Esophagus squamous epithelium (tissue), 5 donors: Measurements from ENCODE around the gene TMPRSS3. TPM values are rescaled to one million over a fixed set of nuclear protein-coding genes. Genes with fewer than 3 reads are reported as not detected.
"Not testable (repeated sequence)": the region's sequence is repeated elsewhere in the genome, so short reads cannot be mapped to it uniquely, and the experiment has no call there.

Experiments
- DNase-seq: peaks from one replicate; lab custom pipeline; 2025; lab: John Stamatoyannopoulos, UW
- H3K27ac ChIP-seq, 4 donors: fragments of 200-600 bp; sonication (generic); one replicate each; pipeline ENCODE4 v1.5.1; 2016 to 2019; ENCODE audit warnings: mild to moderate bottlenecking in 1 of 4
- H3K27me3 ChIP-seq, 4 donors: fragments of 200-600 bp; sonication (generic); 1 replicate in 3 of 4; 2 replicates in 1 of 4; pipeline versions ENCODE4 v1.5.1 to v1.6.0; 2017 to 2021; ENCODE audit warnings: antibody characterized with exemption in 1 of 4
- H3K36me3 ChIP-seq, 3 donors: fragments of 200-600 bp; sonication (generic); one replicate each; pipeline ENCODE4 v1.5.1; 2016 to 2019
- H3K4me1 ChIP-seq, 3 donors: fragments of 200-600 bp; sonication (generic); one replicate each; pipeline ENCODE4 v1.5.1; 2017 to 2019
- H3K4me3 ChIP-seq, 4 donors: fragments of 200-600 bp; sonication (generic); 1 replicate in 3 of 4; 2 replicates in 1 of 4; pipeline ENCODE4 v1.5.1; 2016 to 2019; ENCODE audit warnings: mild to moderate bottlenecking in 2 of 4, moderate library complexity in 1 of 4
- H3K9me3 ChIP-seq, 3 donors: fragments of 200-600 bp; sonication (generic); one replicate each; pipeline ENCODE4 v1.5.1; 2016 to 2019
- POLR2A ChIP-seq, 4 donors: fragments of 450-650 bp; IDR thresholded peaks; one replicate each; pipeline ENCODE4 v1.6.1; 2017; ENCODE audit warnings: antibody characterized with exemption in 4 of 4, mild to moderate bottlenecking in 4 of 4, moderate library complexity in 3 of 4
- WGBS, 2 donors: methylation state at CpG; one replicate each; pipeline ENCODE4 v1.1.5; 2018; 5-methylcytosine and 5-hydroxymethylcytosine counted together
- intact Hi-C: fragments of 100-400 bp; cut with DNase I; formaldehyde crosslinking; loops from one replicate; pipeline ENCODE4 v1.15.0; 2022
- total RNA-seq, 4 donors: library from RNA; depleted of rRNA; stranded (reverse); fragments of >200 nt; gene quantifications; one replicate each; pipeline ENCODE4 v1.1.0, GENCODE V29; 2016
- TF ChIP-seq, protein P1 (sequence below), 6 experiments: fragments of 450-650 bp in 4 of 6; fragments of 200-600 bp in 2 of 6; sonication (generic) in 2 of 6; IDR thresholded peaks; one replicate each; pipeline ENCODE4 v1.5.1; 2016 to 2019; ENCODE audit warnings: antibody characterized with exemption in 6 of 6, mild to moderate bottlenecking in 4 of 6, moderate library complexity in 4 of 6
- donor health status: DM: yes; HTN: yes; CAD: no.

The TMPRSS3 gene
- total RNA-seq, 4 donors from 2014 or later: 0.09 TPM; not detected in 3

DNA sequence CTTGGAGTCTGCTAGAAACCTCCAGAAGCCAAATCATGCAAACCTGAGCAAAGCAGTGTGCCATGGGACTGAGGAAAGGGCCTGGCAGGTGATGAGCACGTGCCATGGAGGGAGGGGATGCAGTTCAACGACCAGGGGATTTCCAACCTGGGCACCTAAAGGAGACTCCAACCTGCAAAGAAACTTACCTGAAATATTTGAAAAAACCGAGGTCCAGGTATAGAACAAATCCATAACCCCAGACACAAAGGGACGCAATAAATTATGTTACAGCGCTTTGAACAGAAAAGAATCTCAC, 16.7 kb upstream of the TMPRSS3 start:
- no peak for DNase-seq
- Histone ChIP-seq H3K36me3 (no peaks in the 10 kb centered on the region), H3K27ac (no peak overlapping the region), H3K9me3 (no peaks in the 10 kb centered on the region), H3K4me1 (peaks cover 0 to 24% (median 5%) of the 10 kb centered on the region in 3 donors), H3K4me3 (no peak overlapping the region), H3K27me3 (peaks cover 0 to 70% (median 0%) of the 10 kb centered on the region in 4 donors)
- intact Hi-C loops: no loop called here
- no peak for TF ChIP-seq POLR2A (IDR thresholded peaks at IDR 0.05)
- TF ChIP-seq, protein P1, sequence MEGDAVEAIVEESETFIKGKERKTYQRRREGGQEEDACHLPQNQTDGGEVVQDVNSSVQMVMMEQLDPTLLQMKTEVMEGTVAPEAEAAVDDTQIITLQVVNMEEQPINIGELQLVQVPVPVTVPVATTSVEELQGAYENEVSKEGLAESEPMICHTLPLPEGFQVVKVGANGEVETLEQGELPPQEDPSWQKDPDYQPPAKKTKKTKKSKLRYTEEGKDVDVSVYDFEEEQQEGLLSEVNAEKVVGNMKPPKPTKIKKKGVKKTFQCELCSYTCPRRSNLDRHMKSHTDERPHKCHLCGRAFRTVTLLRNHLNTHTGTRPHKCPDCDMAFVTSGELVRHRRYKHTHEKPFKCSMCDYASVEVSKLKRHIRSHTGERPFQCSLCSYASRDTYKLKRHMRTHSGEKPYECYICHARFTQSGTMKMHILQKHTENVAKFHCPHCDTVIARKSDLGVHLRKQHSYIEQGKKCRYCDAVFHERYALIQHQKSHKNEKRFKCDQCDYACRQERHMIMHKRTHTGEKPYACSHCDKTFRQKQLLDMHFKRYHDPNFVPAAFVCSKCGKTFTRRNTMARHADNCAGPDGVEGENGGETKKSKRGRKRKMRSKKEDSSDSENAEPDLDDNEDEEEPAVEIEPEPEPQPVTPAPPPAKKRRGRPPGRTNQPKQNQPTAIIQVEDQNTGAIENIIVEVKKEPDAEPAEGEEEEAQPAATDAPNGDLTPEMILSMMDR (IDR thresholded peaks at IDR 0.05): no peak
- WGBS, 2 donors: 75 to 77% methylated on average over 5 of the region's 5 CpGs

DNA sequence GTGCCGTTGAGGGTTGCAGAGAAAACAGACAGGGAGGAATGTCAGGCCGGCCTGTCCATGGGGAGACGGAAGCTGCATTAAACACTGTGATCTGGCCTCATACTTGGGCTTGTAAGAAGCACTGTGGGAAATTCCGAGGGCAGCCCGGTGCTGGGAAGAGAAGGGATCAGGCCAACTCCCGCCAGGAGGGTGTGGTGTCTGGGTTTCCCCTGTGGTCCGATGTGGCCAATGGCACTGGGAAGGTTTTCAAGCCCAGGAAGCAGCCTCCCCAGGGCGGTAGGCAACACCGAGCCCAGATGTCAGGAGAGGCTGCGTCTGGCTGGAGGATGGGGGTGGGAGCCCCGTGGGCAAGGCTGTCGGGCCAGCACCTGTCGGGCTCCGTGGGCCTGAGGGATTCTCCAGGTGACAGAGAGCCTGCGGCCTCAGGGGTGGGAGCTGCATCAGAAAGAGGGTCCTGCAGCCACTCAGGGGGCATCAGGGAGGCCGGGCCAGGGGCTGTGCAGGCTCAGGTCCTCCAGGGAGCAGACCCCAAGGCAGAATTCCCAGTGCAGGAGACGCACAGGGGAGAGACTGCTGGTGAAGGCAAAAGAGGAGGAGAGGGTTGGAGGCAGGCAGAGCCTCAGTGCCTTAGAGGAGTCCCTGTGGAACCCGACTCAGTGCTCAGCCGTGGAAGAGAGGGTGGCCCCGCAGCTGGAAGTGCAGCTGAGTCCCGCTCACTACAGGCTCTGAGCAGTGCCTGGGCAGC, 16.2 kb upstream of the TMPRSS3 start:
- Histone ChIP-seq H3K4me3 (no peak overlapping the region), H3K27ac (no peak overlapping the region), H3K27me3 (peaks cover 0 to 70% (median 0%) of the 10 kb centered on the region in 4 donors), H3K36me3 (no peaks in the 10 kb centered on the region), H3K4me1 (peaks cover 0 to 24% (median 5%) of the 10 kb centered on the region in 3 donors), H3K9me3 (no peaks in the 10 kb centered on the region)
- 37 to 57% methylated on average over 11 of the region's 21 CpGs for WGBS, 2 donors
- DNase-seq: no peak
- intact Hi-C loops: no loop called here
- no peak for TF ChIP-seq POLR2A (IDR thresholded peaks at IDR 0.05)
- TF ChIP-seq, protein P1 (IDR thresholded peaks at IDR 0.05): no peak

DNA sequence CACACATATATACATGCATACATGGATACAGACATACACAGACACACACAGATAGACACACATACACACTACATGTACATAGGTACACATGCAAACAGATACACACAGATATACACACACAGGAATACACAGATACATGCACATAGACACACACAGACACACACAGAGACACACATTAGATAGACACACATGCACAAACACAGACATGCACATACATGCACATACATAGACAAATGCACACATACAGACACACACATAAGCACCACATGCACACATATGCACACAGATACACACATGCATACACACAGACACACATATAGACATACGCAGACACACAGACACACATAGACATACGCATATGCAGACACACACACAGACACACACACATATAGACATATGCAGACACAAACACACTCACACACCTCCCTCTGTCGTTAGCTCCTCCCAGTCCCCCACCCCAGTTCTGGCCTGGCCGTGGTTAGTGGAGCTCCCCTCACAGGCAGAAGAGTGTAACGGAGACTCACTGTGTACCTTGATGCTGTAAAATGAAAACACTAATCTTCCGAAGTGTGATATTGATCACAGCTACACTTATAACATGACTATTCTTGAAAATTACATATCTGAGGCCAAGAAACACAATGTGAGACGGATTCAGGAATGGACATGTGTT, 15.5 kb upstream of the TMPRSS3 start:
- H3K9me3 ChIP-seq: no peaks in the 10 kb centered on the region
- H3K4me3 ChIP-seq: no peak overlapping the region
- H3K36me3 ChIP-seq: no peaks in the 10 kb centered on the region
- H3K27ac ChIP-seq: no peak overlapping the region
- intact Hi-C loops: no loop called here
- 39 to 43% methylated on average over 7 of the region's 7 CpGs for WGBS, 2 donors
- peaks cover 0 to 24% (median 5%) of the 10 kb centered on the region in 3 donors for H3K4me1 ChIP-seq
- peaks cover 0 to 67% (median 0%) of the 10 kb centered on the region in 4 donors for H3K27me3 ChIP-seq
- no peak for DNase-seq
- TF ChIP-seq POLR2A (IDR thresholded peaks at IDR 0.05): no peak
- TF ChIP-seq, protein P1 (IDR thresholded peaks at IDR 0.05): no peak

DNA sequence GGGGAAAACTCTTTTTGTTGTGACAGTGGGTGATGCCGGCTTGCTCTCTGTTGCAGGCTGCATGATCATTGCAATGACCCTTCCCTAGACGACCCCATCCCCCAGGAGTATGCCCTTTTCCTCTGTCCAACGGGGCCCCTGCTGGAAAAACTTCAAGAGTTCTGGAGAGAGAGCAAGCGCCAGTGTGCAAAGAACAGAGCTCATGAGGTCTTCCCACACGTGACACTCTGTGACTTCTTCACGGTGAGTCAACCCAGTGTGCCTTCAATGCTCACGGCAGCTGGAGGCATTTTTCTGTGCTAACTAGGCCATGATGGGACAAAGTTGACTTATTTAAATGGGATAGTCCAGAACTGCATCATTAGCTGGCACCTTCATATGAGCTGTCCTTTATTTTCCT, 13.5 kb upstream of the TMPRSS3 start:
- peaks cover 0 to 49% (median 0%) of the 10 kb centered on the region in 4 donors for H3K27me3 ChIP-seq
- no peak for DNase-seq
- H3K27ac ChIP-seq: no peak overlapping the region
- intact Hi-C loops: no loop called here
- H3K4me1 ChIP-seq: peaks cover 0 to 11% (median 5%) of the 10 kb centered on the region in 3 donors
- no peaks in the 10 kb centered on the region for H3K36me3 ChIP-seq
- 61 to 78% methylated on average over 6 to 7 of the region's 7 CpGs for WGBS, 2 donors
- TF ChIP-seq, protein P1 (IDR thresholded peaks at IDR 0.05): no peak
- H3K9me3 ChIP-seq: no peaks in the 10 kb centered on the region
- no peak overlapping the region for H3K4me3 ChIP-seq

DNA sequence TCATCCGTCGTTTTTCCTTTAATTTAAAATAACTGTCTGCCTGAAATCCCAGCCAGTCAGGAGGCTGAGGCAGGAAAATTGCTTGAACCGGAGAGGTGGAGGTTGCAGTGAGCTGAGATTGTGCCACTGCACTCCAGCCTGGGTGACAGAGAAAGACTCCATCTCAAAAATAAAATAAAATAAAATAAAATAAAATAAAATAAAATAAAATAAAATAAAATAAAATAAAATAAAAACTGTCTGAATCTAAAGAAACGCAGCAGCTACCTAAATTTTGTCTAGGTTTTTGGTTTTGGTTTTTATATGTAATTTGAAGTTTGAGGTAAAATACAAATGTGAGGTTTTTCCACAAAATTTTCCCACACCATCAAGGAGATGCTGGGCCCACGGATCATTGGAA, 12.9 kb upstream of the TMPRSS3 start:
- DNase-seq, H3K9me3 ChIP-seq, H3K4me1 ChIP-seq, H3K27ac ChIP-seq, H3K4me3 ChIP-seq, intact Hi-C loops, H3K36me3 ChIP-seq: not testable (repeated sequence)
- 75 to 91% methylated on average over 5 of the region's 5 CpGs for WGBS, 2 donors
- H3K27me3 ChIP-seq: peaks cover 0 to 43% (median 0%) of the 10 kb centered on the region in 4 donors
